Stimulated activated CD4-positive, alpha-beta T cell treated with anti-CD3 and anti-CD28 coated beads, Interleukin-2, amount 100 ng/mL, for 4 hours (primary cell): Measurements from ENCODE around the gene NOTCH1.
A peak's percentile ranks its signal among the peaks of the same experiment; 100 is the strongest.
"Not testable (repeated sequence)": the region's sequence is repeated elsewhere in the genome, so short reads cannot be mapped to it uniquely, and the experiment has no call there.

Experiments used
- DNase-seq: peaks from one replicate; pipeline ENCODE4 v3.0.0-alpha.2; 2020; ENCODE audit warnings: low read depth

The NOTCH1 gene

GRCh38 chr9:136564379-136564988 lies 18.6 kb upstream of the NOTCH1 start:
- DNase-seq = no peak

- DNase-seq = no peak
These were observed 17.9 kb upstream of the NOTCH1 start for GRCh38 chr9:136563646-136564325.

- DNase-seq = no peak
These were observed 17.1 kb upstream of the NOTCH1 start for GRCh38 chr9:136562746-136563495.

GRCh38 chr9:136561779-136562178 lies 15.9 kb upstream of the NOTCH1 start:
- no peak for DNase-seq

GRCh38 chr9:136560586-136560985 lies 14.7 kb upstream of the NOTCH1 start:
- no peak for DNase-seq

GRCh38 chr9:136559371-136559770 lies 13.5 kb upstream of the NOTCH1 start:
- not testable (repeated sequence) for DNase-seq

- DNase-seq = not testable (repeated sequence)
These were observed 13.0 kb upstream of the NOTCH1 start for GRCh38 chr9:136558846-136559245.

- no peak for DNase-seq
These were observed 12.5 kb upstream of the NOTCH1 start for GRCh38 chr9:136558373-136558772.

- DNase-seq = no peak
These were observed 11.2 kb upstream of the NOTCH1 start for GRCh38 chr9:136557036-136557435.

- no peak for DNase-seq
These were observed 10.3 kb upstream of the NOTCH1 start for GRCh38 chr9:136556166-136556565.

GRCh38 chr9:136554870-136555269 lies 9.0 kb upstream of the NOTCH1 start:
- no peak for DNase-seq

GRCh38 chr9:136553581-136553980 lies 7.7 kb upstream of the NOTCH1 start:
- no peak for DNase-seq

- no peak for DNase-seq
These were observed 6.4 kb upstream of the NOTCH1 start for GRCh38 chr9:136552117-136552703.

- DNase-seq = no peak
These were observed 5.7 kb upstream of the NOTCH1 start for GRCh38 chr9:136551401-136552116.

GRCh38 chr9:136550439-136551289 lies 4.8 kb upstream of the NOTCH1 start:
- DNase-seq = no peak

- DNase-seq = no peak
These were observed 3.4 kb upstream of the NOTCH1 start for GRCh38 chr9:136549010-136549980.

- no peak for DNase-seq
These were observed 1.8 kb upstream of the NOTCH1 start for GRCh38 chr9:136547508-136548215.

GRCh38 chr9:136546697-136547501 lies 1.1 kb upstream of the NOTCH1 start:
- peak; percentile 54 for DNase-seq

- DNase-seq = no peak
These were observed 220 bp downstream of the NOTCH1 start for GRCh38 chr9:136545692-136545964.
